Mucosa of stomach (tissue), 1 donor: ENCODE measurements around the gene EMC10.

Experiments
- H3K27me3 ChIP-seq: one replicate; pipeline ENCODE4 v1.7.0; 2013; ENCODE audit warnings: mild to moderate bottlenecking, low read length; ENCODE audit not compliant: control insufficient read depth, insufficient read depth
- H3K36me3 ChIP-seq: one replicate; pipeline ENCODE4 v1.7.0; 2013; ENCODE audit warnings: low read length; ENCODE audit not compliant: control insufficient read depth, insufficient read depth
- H3K4me1 ChIP-seq: one replicate; pipeline ENCODE4 v1.7.0; 2013; ENCODE audit warnings: mild to moderate bottlenecking, low read length; ENCODE audit not compliant: control insufficient read depth, insufficient read depth
- H3K4me3 ChIP-seq: one replicate; pipeline ENCODE4 v1.7.0; 2013; ENCODE audit warnings: low read length
- H3K9ac ChIP-seq: one replicate; pipeline ENCODE4 v1.7.0; 2013; ENCODE audit warnings: mild to moderate bottlenecking, low read length, moderate library complexity
- H3K9me3 ChIP-seq: one replicate; pipeline ENCODE4 v1.7.0; 2013; ENCODE audit warnings: mild to moderate bottlenecking, low read length, moderate library complexity; ENCODE audit not compliant: control insufficient read depth
- donor health status: Pancreatic carcinoma.

EMC10 gene

DNA sequence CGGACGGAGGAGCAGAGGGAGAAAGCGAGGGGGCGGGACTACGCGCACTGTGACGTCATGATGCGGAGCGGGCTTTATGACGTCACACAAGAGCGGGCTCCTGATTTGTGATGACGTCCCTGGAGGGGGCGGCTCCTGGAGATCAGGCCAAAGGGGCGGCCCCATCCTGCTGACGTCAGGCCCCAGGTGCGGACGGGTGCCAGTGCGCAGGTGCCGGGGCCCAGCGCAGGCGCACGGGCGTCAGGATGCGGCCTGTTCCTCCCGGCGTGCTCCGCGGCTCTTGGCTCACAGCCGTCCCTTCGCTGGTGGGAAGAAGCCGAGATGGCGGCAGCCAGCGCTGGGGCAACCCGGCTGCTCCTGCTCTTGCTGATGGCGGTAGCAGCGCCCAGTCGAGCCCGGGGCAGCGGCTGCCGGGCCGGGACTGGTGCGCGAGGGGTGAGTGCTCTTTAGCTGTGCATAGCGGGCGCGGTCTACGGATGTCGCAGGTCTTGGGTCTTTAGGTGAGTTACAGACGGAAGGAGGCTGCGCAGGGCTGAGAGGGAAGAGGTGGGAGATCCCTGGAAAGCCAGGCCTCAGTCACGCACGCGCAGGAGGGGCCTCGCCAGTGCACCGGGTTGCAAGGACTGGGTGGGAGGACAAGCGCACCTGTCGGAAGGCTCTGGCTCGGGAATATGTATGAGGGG lies at the start of gene EMC10, which contains the start of gene GARIN5A:
TSS of gene EMC10 (plus strand) at position 284 of the 683 bp plus-strand sequence. CDS start at position 322, 38 bp downstream.
TSS of gene GARIN5A (minus strand) at position 625 of the 683 bp plus-strand sequence. CDS start at position 165, 460 bp downstream.
- Histone ChIP-seq H3K27me3 (no peaks in the 10 kb centered on the region), H3K4me1 (peaks cover 8% of the 10 kb centered on the region), H3K9me3 (no peaks in the 10 kb centered on the region), H3K4me3 (peak within 1 kb of the TSS; percentile 98), H3K36me3 (peaks cover 9% of the 10 kb centered on the region), H3K9ac (peak within 1 kb of the TSS; percentile 93)

DNA sequence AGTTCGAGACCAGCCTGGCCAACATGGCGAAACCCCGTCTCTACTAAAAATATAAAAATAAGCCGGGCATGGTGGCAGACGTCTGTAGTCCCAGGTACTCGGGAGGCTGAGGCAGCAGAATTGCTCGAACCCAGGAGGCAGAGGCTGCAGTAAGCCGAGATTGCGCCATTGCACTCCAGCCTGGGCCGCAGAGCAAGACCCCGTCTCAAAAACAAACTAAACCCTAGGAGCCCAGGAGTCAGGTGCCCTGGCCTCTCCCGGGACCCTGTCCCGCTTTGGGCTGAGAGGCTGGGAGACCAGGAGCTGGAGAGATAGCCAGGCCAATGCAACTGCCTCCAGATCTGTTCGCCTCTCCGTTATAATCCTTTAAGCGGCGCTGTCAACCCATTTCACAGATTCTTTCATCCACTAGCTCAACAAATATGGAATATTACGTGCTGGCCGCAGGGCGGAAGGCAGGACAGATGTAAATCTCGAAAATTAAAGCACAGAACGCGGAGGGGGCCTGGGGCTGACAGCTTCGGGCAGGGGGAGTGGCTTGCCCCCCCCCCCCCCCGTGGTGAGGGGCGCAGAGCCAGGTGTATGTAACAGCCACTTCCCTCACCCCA lies 48.9 kb upstream of the EMC10 start:
- H3K4me1 ChIP-seq = peaks cover 17% of the 10 kb centered on the region
- H3K4me3 ChIP-seq = no peak overlapping the region

DNA sequence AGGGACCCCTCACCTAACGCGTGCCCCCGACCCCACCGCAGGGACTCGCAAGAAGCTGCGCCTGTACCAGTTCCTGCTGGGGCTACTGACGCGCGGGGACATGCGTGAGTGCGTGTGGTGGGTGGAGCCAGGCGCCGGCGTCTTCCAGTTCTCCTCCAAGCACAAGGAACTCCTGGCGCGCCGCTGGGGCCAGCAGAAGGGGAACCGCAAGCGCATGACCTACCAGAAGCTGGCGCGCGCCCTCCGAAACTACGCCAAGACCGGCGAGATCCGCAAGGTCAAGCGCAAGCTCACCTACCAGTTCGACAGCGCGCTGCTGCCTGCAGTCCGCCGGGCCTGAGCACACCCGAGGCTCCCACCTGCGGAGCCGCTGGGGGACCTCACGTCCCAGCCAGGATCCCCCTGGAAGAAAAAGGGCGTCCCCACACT lies 48.3 kb upstream of the EMC10 start:
- peaks cover 17% of the 10 kb centered on the region for H3K4me1 ChIP-seq
- H3K9me3 ChIP-seq = no peaks in the 10 kb centered on the region
- peaks cover 42% of the 10 kb centered on the region for H3K27me3 ChIP-seq
- no peaks in the 10 kb centered on the region for H3K36me3 ChIP-seq
- H3K4me3 ChIP-seq = no peak overlapping the region
- H3K9ac ChIP-seq = peak overlapping the region; percentile 55

More for the DNA sequence above, 48.9 kb upstream of the EMC10 start:
- Histone ChIP-seq H3K9me3 (no peaks in the 10 kb centered on the region), H3K27me3 (peaks cover 36% of the 10 kb centered on the region), H3K9ac (peak overlapping the region; percentile 39), H3K36me3 (no peaks in the 10 kb centered on the region)

DNA sequence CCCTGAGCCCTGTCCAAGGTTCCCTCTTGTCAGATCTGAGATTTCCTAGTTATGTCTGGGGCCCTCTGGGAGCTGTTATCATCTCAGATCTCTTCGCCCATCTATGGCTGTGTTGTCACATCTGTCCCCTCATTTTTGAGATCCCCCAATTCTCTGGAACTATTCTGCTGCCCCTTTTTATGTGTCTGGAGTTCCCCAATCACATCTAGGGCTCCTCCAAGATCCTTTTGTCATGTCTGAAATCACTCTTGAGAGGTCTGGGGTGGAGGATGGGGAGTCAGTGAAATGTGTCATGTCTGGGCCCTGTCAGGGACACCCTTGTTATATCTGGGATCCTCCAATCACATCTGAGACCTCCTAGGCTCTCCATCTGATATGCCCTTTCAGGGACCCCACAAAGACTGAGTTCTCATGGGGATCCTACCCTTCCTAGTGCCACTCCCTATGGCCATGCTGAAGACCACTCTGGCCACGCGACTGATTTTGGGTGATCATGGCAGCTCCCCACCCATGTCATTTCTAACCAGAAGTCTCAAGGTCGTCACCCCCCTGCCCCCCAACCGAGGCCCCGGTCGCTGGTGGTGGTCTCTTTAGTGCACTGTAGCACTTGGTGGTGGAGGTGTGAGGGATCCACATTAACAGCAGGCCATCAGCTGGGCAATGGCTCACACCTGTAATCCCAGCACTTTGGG lies 47.4 kb upstream of the EMC10 start:
- Histone ChIP-seq H3K9ac (no peak overlapping the region), H3K4me1 (peaks cover 17% of the 10 kb centered on the region), H3K9me3 (no peaks in the 10 kb centered on the region), H3K36me3 (no peaks in the 10 kb centered on the region), H3K4me3 (no peak overlapping the region), H3K27me3 (peaks cover 43% of the 10 kb centered on the region)

DNA sequence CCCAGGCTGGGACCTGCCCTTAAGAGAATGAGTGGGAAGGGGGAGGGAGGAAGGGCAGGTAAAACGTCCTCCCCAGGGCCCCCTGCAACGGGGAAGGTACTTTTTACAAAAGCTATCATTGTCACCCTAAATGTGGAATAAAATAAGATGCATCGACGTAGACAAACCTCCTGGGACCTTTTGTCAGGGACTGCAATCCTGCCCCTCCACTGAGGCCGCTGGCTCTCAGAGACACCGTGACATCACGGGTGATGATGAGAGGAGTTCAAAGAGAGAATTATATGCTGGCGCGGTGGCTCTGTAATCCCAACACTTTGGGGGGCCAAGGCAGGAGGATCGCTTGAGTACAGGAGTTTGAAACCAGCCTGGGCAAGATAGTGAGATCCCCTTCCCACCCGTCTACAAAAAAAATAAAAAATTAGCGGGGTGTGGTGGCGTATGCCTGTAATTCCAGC lies 45.4 kb upstream of the EMC10 start:
- H3K9me3 ChIP-seq = no peaks in the 10 kb centered on the region
- peaks cover 51% of the 10 kb centered on the region for H3K27me3 ChIP-seq
- H3K9ac ChIP-seq = peak overlapping the region; percentile 24
- H3K36me3 ChIP-seq = no peaks in the 10 kb centered on the region
- H3K4me3 ChIP-seq = peak overlapping the region; percentile 22
- H3K4me1 ChIP-seq = peaks cover 17% of the 10 kb centered on the region

DNA sequence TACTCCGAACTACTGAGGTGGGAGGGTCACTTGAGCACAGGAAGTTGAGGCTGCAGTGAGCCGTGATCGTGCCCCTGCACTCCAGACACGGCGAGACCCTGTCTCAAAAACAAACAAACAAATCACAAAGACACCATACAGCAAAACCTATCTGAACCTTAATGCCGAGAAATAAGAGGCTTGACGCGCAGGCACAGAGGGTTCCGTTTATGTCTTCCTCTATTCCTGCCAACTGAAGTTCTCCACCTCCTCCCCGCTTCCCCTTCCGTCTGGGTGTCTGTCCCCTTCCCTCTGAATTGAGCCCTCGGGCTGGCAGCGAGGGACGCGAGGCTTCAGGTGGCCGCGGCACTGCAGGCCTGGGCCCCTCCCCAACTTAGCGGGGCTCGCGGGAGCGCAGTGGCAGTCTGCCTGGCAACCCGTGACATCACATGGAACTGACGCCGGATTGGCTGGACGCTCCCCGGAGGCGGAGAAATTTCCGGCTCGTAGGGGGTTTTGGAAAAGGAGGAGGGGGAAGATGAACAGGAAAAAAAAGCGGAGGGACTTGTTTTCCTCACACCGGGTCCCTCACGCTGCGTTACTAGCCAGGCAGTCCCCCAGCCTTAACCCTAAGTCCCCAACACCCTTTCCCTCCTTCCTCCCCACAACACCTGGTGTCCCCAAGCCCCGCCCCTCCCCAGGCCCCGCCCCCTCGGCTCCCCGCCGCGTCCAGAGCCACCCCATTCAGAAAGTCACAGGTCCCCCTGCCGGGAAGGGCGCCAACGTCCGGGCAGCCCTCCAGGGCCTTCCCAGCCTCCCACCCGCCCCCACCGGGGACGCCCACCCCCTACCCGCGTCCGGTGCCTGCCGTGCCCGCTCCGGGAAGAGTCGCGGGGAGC lies 44.7 kb upstream of the EMC10 start:
- H3K36me3 ChIP-seq = no peaks in the 10 kb centered on the region
- peaks cover 51% of the 10 kb centered on the region for H3K27me3 ChIP-seq
- peak overlapping the region; percentile 24 for H3K9ac ChIP-seq
- H3K4me3 ChIP-seq = peak overlapping the region; percentile 22
- H3K9me3 ChIP-seq = no peaks in the 10 kb centered on the region
- H3K4me1 ChIP-seq = peaks cover 17% of the 10 kb centered on the region

DNA sequence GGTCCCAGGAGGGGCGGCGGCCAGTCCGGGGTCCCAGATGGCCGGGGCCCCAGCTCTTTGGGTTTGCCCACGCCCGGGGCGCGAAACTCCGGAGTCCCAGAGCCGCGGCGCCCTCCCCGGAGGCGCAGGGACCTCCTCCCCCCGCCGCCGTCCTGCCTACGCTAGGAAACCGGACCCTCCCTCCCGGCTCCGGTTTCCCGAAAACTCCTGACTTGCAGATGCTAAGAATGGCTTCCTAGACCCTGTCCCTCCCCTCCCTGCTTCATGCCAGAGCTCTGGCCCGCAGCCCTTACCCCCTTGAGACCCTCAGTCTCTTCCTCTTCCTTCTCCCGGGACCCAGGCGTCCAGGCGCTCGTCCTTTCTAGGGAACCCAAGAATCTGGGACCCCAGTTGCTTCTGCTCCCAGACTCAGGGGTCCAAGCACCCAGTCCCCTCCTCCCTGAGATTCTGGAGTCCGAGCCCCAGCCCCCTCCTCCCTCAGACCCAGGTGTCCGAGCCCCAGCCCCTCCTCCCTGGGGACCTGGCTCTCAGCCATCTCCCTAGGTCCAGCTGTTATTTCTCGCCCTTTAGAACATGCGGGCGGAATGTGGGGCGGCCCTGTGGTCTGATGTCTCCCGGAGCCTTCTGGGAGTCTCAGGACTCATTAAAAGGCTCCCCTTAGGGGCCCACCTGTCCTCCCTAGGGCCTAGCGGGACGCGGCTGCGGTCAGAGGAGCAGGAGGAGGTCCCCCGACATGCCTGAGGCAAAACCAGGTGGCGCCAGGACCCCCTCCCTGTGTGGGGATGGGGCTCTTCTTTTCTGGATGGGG lies 43.9 kb upstream of the EMC10 start, which contains the start of gene MYBPC2:
TSS of gene MYBPC2 (plus strand) at position 672 of the 808 bp plus-strand sequence. CDS start at position 734, 62 bp downstream.
- Histone ChIP-seq H3K9me3 (no peaks in the 10 kb centered on the region), H3K27me3 (peaks cover 51% of the 10 kb centered on the region), H3K4me3 (peak within 1 kb of the TSS; percentile 22), H3K9ac (peak within 1 kb of the TSS; percentile 24), H3K36me3 (no peaks in the 10 kb centered on the region), H3K4me1 (peaks cover 17% of the 10 kb centered on the region)

DNA sequence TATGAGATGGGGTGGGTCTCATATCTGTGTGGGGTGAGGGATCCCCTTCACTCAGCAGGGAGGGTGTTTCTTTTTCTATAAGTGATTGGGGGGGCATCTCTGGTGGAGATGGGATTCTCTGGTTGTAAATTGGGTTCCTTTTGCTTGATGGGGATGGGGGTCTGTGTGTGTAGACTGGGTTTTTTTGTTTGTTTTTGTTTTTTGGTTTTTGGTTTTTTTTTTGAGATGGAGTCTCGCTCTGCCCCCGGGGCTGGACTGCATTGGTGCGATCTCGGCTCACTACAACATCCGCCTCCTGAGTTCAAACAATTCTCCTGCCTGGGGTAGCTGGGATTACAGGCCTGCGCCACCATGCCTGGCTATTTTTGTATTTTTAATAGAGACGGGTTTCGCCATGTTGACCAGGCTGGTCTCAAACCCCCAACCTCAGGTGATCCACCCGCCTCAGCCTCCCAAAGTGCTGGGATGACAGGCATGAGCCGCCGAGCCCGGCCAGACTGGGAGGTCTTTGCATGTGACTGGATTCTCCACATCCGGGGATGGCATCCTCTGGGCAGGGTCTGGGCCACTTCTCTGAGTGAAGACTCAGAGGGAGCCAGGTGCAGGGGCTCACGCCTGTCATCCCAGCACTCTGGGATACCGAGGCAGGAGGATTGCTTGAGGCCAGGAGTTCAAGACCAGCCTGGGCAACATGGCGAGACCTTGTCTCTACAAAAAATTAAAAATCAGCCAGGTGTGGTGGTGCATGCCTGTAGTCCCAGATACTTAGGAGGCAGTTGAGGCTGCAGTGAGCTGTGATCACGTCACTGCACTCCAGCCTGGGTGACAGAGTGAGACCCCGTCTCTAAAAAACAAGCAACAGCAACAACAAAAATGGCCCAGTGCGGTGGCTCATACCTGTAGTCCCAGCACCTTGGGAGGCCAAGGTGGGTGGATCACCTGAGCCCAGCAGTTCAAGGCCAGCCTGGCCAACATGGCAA lies 42.8 kb upstream of the EMC10 start:
- no peaks in the 10 kb centered on the region for H3K36me3 ChIP-seq
- H3K4me1 ChIP-seq = peaks cover 12% of the 10 kb centered on the region
- no peak overlapping the region for H3K4me3 ChIP-seq
- H3K9ac ChIP-seq = peak overlapping the region; percentile 4
- H3K9me3 ChIP-seq = no peaks in the 10 kb centered on the region
- H3K27me3 ChIP-seq = peaks cover 41% of the 10 kb centered on the region

DNA sequence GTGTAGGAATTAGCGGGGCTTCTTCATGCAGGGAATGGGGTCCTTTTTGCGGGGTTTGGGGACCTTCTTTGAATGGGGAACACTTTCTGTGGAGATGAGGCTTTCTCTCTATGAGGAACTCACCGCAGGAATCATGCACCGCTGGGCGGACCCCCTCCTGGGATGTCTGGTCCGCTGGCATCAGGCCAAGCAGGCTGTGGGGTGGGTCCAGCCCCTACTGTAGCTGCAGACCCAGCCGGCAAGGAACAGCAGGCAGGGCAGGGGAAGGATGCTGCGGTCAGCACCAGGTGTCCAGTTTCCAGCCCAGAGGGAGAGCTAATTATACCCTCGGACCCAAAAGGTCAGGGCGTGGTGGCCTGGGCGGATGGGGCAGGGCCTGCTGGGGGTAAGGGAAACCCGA lies 41.8 kb upstream of the EMC10 start:
- H3K27me3 ChIP-seq = peaks cover 32% of the 10 kb centered on the region
- no peak overlapping the region for H3K9ac ChIP-seq
- H3K9me3 ChIP-seq = no peaks in the 10 kb centered on the region
- H3K4me3 ChIP-seq = no peak overlapping the region
- H3K4me1 ChIP-seq = peaks cover 10% of the 10 kb centered on the region
- H3K36me3 ChIP-seq = no peaks in the 10 kb centered on the region

DNA sequence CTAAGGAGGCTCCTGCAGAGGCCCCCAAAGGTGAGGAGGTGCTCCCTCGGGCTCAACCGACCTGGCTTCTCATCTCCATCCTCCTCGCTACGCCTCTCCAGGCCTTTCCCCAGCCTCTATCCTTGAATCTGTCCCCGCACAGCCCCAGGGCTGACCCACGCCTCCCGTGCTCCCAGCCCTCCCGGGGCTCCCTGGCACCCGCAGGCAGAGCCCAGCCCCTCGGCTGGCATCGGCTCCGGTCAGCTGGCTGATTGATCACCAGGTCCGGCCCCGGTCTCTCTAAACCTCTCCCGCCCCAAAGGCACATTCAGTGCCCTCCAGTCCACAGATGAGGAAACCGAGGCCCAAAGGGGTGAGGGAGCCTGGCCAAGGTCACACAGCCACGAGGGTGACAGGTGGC lies 41.1 kb upstream of the EMC10 start:
- Histone ChIP-seq H3K9me3 (no peaks in the 10 kb centered on the region), H3K4me3 (no peak overlapping the region), H3K4me1 (peaks cover 10% of the 10 kb centered on the region), H3K27me3 (peaks cover 29% of the 10 kb centered on the region), H3K9ac (no peak overlapping the region), H3K36me3 (no peaks in the 10 kb centered on the region)
